ENCODE data around the gene STEAP3.

Gene STEAP3

DNA sequence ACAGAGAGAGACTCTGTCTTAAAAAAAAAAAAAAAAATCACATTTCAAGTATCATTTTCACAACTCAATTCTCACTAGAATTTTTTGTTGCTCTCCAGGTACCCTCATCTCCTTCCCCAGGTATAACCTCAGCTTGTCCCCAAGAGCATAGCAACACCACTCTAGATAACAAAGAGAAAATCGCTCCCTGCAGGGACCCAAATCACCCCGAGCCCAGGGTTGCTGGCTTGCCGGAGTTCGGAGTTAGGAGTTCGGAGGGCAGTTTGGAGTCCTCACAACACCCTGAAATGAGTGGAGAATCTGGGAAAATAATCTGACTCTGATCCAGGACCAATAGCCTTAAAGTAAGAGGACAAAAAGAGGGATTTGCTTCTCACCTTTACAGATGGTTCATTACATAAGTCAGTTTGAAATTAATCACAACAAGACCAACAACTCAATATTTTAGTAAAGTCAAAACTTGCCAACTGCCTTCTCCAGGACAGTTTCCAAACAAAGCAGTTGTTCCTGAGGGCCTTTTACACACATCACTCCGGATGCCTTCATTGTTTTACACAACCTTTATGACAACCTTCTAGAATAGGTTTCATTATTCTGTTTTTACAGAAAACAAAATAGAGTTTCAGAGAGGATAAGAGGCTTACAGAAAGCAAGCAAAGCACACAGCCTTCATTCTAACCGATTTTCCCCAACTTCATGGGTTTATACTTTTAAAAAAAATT lies 83.9 kb downstream of the STEAP3 start:
- no peaks in the 10 kb centered on the region; the same call in 1 of the 2 replicates for H3K36me3 ChIP-seq (ENCODE audit: insufficient read depth, low read length)
- no peaks in the 10 kb centered on the region; the same call in 1 of the 2 replicates for H3K9me3 ChIP-seq (ENCODE audit: control insufficient read depth, insufficient read depth, low read length)
- no peak overlapping the region for H3K9ac ChIP-seq (ENCODE audit: low read depth, low read length)
- H3K4me1 ChIP-seq (ENCODE audit: insufficient read depth, low read length): peaks cover 14% of the 10 kb centered on the region

DNA sequence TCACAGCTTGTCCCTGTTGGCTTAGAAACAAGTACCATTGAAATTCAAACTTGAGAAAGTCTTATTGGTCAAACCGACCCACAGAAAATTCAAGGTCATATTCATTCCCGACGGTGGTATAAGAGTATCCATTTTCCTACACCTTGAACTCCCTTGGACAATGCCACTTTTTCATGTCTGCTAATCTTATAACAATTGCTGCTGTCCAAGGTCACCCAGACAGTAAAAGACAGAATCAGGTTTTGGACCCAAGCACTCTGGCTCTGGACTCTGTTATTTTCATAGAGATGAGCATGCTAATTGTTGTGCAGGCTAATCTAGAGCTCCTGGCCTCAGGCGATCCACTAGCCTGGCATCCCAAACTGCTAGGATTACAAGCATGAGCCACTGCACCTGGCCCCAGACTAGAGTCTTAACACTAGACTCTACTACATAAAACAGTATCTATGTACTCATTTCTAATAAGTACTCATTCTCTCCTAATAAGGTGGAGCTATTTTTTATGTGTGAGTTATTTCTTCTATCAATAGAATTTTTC lies 85.2 kb downstream of the STEAP3 start:
- no peaks in the 10 kb centered on the region; the same call in 1 of the 2 replicates for H3K36me3 ChIP-seq (ENCODE audit: insufficient read depth, low read length)
- peaks cover 4% of the 10 kb centered on the region; the same call in 1 of the 2 replicates for H3K4me1 ChIP-seq (ENCODE audit: insufficient read depth, low read length)
- H3K9ac ChIP-seq (ENCODE audit: low read depth, low read length): no peak overlapping the region
- no peaks in the 10 kb centered on the region; the same call in 1 of the 2 replicates for H3K9me3 ChIP-seq (ENCODE audit: control insufficient read depth, insufficient read depth, low read length)

GRCh38 chr2:119311371-119311770 lies 87.7 kb downstream of the STEAP3 start:
- Histone ChIP-seq H3K9me3 (ENCODE audit: control insufficient read depth, insufficient read depth, low read length) (no peaks in the 10 kb centered on the region; the same call in 1 of the 2 replicates), H3K9ac (ENCODE audit: low read depth, low read length) (no peak overlapping the region), H3K4me1 (ENCODE audit: insufficient read depth, low read length) (peaks cover 4% of the 10 kb centered on the region; the same call in 1 of the 2 replicates), H3K36me3 (ENCODE audit: insufficient read depth, low read length) (no peaks in the 10 kb centered on the region; the same call in 1 of the 2 replicates)

GRCh38 chr2:119311831-119312230 lies 88.2 kb downstream of the STEAP3 start:
- no peak overlapping the region for H3K9ac ChIP-seq (ENCODE audit: low read depth, low read length)
- no peaks in the 10 kb centered on the region; the same call in 1 of the 2 replicates for H3K36me3 ChIP-seq (ENCODE audit: insufficient read depth, low read length)
- no peaks in the 10 kb centered on the region; the same call in 1 of the 2 replicates for H3K9me3 ChIP-seq (ENCODE audit: control insufficient read depth, insufficient read depth, low read length)
- peaks cover 4% of the 10 kb centered on the region; the same call in 1 of the 2 replicates for H3K4me1 ChIP-seq (ENCODE audit: insufficient read depth, low read length)

All from ES-I3 (cell line).